Measurements from ENCODE around the gene CUL5. TPM values are rescaled to one million over a fixed set of nuclear protein-coding genes. Genes with fewer than 3 reads are reported as not detected.
"Not testable (repeated sequence)": the region's sequence is repeated elsewhere in the genome, so short reads cannot be mapped to it uniquely, and the experiment has no call there.

CUL5 gene
- total RNA-seq, 1 donor from 2014 or later: 119 TPM

GRCh38 chr11:108117746-108118371, 109.2 kb downstream of the CUL5 start:
- no peak for DNase-seq

GRCh38 chr11:108120936-108121273, 112.2 kb downstream of the CUL5 start:
- DNase-seq: not testable (repeated sequence)

- DNase-seq: peak; percentile 94
Measured at GRCh38 chr11:108121274-108122155, 112.8 kb downstream of the CUL5 start, which contains the start of gene ACAT1. ACAT1 (plus strand) TSS chr11:108121567; CDS start chr11:108121607, 40 bp downstream.

- DNase-seq: no peak
Measured at GRCh38 chr11:108122166-108122628, 113.5 kb downstream of the CUL5 start.

- DNase-seq: no peak
Measured at GRCh38 chr11:108125096-108125495, 116.4 kb downstream of the CUL5 start.

- DNase-seq: no peak
Measured at GRCh38 chr11:108128772-108129171, 120.1 kb downstream of the CUL5 start.

GRCh38 chr11:108131993-108132392, 123.3 kb downstream of the CUL5 start:
- DNase-seq: no peak

- not testable (repeated sequence) for DNase-seq
Measured at GRCh38 chr11:108132993-108133538, 124.4 kb downstream of the CUL5 start.

- no peak for DNase-seq
Measured at GRCh38 chr11:108135845-108136544, 127.3 kb downstream of the CUL5 start.

- DNase-seq: no peak
Measured at GRCh38 chr11:108137212-108137611, 128.5 kb downstream of the CUL5 start.

- no peak for DNase-seq
Measured at GRCh38 chr11:108142304-108142703, 133.6 kb downstream of the CUL5 start.

GRCh38 chr11:108144615-108145014, 135.9 kb downstream of the CUL5 start:
- DNase-seq: no peak

- DNase-seq: no peak
Measured at GRCh38 chr11:108147150-108147549, 138.5 kb downstream of the CUL5 start.

GRCh38 chr11:108148556-108148955, 139.9 kb downstream of the CUL5 start:
- no peak for DNase-seq

- no peak for DNase-seq
Measured at GRCh38 chr11:108154591-108154990, 145.9 kb downstream of the CUL5 start.

Small RNAs within 50 kb of the gene (small RNA-seq; reads per million reads assigned to genes)
- not detected for gene RF00019

Other genes starting within 250 kb of the CUL5 start
- gene SLC35F2, start 150.1 kb upstream of the CUL5 start, total RNA-seq: 22.6 TPM
- 47.7 TPM for gene RAB39A, start 80.5 kb upstream of the CUL5 start, total RNA-seq
- 110 TPM for gene ACAT1, start 112.7 kb downstream of the CUL5 start, total RNA-seq
- 31.2 TPM for gene NPAT, start 213.7 kb downstream of the CUL5 start, total RNA-seq
- gene ATM, start 214.2 kb downstream of the CUL5 start, total RNA-seq: 176 TPM